Measurements from ENCODE around the gene ZAP70. TPM values are rescaled to one million over a fixed set of nuclear protein-coding genes. Genes with fewer than 3 reads are reported as not detected.

The ZAP70 gene
- total RNA-seq, 1 donor from 2014 or later: 1.4 TPM

DNA sequence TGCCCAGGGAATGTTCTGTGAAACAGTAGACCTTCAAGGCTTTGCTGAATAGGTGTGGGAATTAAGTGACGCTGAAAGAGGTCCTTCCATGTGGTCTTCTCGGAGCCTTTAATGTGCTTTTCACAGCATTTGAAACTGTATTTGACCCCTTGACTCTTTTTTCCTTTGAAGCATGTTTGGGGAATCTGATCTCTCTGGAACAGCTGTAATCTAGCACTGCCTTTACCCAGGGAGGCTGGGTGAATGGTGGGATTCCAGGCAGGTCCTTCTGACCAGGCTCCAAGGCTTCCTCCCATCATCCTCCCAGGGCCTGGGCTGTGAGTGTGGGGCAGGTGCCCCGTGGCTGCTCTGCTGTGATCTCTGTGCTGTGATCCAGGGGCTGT is 4.2 kb downstream of the ZAP70 start:
- DNase-seq: no peak

DNA sequence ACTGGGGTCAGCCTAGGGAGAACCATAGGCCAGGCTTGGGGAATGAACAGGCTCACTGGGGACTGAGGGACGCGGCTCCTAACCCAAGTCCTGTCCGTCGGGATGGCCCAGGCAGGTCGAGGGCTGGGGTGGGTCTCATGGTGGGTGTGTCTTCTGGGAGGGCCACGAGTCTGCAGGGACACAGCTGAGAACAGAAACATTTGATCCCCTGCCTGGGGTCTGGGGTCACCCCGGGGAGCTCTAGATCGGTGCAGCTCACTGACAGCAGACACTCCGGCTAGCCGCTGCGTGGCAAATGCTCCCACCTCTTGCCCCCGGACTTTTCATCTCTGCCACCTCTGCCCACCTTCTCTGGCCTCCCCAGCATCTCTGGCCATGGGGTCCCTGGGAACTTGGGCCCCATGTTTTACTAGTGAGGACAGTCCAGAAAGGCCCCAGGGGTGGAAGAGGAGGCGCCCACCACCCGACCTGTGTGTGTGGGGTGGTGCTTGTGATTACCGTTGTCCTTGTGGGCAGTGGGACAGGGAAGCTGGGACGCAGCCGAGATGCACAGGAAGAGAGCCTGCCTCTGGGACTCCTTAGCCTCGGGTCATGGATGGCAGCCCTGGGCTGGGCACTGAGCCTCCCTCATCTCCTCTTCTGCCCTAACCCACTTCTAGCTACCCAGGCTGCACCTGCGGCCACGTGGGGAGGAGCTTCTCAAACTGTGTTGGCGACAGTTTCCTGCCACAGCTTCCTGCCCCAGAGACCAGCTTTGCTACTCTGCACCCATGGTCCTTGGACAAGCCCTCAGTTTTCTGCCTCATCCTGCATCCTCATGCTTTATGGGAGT is 4.9 kb downstream of the ZAP70 start:
- no peak for DNase-seq

DNA sequence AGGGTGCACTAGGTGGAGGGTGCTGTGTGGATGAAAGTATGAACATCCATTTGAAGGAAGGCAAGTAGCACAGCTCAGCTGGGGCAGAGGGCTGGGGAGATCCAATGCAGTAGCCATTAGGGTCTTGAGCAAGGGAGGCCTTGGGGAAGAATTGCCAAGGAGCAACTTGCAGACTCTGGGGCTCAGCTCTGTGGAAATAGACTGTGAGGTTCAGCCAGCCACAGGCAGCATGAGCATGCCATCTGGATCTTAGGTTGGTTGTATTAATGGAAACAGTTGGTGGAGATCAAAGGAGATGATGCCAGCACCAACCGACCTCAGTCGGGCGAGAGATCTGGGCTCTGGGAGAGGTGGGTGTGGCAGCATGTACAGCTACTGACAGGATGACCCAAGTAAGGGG is 5.6 kb downstream of the ZAP70 start:
- no peak for DNase-seq

DNA sequence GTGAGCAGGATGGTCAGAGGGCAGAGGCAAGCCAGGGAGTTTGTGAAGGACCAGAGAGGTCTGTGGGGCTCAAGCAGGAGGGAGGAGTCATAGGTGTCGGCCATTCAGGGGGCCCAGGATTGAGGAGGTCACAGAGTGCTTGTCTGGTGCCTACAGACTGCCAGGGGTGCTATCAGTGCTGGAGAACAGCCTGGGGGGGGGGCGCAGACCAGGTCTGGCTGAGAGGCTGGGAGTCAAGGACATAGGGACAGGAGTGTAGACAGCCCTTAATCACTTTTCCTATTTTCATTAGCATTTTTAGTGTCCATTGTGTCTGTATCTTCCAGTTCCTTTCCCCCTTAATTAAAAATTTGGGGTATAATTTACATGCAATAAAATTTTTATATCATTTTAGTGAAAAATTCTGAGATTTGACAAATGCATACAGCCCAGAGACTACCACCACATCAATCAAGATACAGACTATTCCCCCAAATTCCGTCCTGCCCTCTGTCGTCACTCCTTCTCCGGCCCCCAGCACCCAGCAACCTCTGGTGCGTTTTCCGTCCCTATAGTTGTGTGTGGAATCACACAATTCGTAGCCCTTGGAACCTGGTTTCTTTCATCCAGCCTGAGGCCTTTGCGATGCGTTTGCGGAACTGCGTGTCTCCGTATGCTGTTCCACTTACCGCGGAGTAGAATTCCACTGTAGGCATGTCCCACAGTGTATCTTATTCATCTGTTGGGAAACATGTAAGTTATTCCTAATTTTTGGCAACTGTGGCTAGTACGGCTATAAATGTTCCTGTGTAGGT is 6.2 kb downstream of the ZAP70 start:
- DNase-seq: no peak

DNA sequence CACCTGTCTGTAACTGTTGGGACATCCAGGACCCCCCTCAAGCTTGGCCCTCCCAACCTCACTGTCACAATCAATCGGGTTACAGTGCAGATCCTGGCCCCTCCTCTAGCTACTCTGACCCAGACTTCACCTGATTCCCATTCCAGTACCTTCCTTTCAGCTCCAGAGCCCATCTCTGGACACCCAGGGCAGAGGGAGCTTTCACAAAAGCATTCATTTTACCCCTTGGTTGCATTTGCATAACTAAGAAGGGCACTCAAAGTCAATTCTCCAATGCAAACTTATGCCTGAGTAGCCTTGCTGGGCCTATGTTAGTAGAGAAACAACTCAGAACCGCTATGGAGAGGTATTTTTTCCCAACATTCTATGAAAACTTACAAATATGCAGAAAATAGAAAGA is 7.4 kb downstream of the ZAP70 start:
- DNase-seq: no peak

DNA sequence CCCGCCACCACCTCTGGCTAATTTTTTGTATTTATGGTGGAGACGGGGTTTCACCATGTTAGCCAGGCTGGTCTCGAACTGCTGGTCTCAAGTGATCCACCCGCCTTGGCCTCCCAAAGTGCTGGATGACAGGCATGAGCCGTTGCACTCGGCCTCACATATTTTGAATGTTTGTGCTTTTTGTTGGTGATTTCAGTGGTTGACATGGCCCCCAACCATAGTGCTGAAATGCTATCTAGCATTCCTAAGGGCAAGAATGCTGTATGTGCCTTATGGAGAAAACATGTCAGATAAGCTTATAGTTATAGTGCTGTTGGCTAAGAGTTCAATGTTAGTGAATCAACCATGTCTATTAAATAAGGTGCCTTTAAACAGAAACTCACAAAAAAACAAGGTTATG is 8.9 kb downstream of the ZAP70 start:
- no peak for DNase-seq

DNA sequence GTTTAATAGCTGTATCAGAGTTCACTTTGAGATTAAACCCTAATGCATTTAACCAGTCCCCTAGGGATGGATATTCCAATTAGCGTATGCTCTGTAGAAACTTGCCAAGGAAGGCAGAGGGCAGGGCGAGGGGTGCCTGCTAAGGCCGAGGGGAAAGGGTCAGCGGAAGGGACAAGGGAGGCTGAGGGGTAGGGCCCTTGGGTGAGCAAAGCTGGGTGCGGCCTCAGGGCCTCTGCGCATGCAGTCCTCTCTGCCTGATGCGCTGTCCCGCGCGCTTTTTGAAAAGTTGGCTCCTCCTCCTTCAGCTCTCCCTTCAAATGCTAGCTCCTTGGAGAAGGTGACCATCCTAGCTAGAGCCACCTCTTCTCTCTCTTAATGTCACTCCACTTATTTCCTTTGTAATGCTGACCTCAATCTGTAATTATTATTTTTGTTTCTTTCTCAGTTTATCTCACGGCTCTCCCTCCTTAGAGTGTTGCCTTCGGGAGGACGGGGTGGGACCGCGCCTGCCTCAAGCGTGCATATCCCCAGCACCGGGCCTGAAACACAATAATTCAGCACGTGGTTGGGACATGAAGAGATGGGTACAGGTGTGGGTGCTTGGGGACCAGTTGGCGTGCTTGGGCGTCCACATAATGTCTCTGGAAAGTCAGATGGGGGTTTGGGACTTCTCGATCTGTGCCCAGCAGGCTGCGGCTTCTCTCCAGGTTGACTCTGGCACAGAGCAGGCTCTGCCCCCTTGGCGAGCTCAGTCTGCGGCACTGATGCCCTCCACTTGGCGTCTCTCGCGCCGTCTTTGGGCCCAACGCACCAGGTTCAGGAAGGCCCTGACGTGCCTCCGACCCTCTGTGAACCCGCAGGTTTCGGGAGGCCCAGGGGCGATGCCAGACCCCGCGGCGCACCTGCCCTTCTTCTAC is 10.0 kb downstream of the ZAP70 start:
- no peak for DNase-seq

DNA sequence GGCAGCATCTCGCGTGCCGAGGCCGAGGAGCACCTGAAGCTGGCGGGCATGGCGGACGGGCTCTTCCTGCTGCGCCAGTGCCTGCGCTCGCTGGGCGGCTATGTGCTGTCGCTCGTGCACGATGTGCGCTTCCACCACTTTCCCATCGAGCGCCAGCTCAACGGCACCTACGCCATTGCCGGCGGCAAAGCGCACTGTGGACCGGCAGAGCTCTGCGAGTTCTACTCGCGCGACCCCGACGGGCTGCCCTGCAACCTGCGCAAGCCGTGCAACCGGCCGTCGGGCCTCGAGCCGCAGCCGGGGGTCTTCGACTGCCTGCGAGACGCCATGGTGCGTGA is 10.7 kb downstream of the ZAP70 start:
- no peak for DNase-seq

DNA sequence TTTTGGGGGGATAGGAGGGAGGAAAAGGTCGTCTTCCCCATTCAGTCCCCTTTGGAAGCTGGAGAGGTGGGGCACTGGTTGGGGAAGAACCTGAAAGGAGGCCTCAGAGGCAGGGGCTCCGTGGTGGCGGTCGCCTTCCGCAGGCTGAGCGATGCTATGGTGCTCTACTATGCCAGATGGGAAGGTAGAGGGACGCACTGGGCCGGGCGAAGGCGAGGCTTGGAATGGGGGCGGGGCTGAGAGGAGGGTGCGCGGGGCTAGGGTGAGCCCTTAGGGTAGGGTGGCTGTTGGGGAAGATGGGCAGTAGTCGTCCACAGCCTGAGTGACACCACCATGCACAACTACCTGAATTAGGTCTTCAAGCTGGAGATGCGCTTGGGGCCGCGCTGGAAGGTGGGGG is 11.1 kb downstream of the ZAP70 start:
- no peak for DNase-seq

DNA sequence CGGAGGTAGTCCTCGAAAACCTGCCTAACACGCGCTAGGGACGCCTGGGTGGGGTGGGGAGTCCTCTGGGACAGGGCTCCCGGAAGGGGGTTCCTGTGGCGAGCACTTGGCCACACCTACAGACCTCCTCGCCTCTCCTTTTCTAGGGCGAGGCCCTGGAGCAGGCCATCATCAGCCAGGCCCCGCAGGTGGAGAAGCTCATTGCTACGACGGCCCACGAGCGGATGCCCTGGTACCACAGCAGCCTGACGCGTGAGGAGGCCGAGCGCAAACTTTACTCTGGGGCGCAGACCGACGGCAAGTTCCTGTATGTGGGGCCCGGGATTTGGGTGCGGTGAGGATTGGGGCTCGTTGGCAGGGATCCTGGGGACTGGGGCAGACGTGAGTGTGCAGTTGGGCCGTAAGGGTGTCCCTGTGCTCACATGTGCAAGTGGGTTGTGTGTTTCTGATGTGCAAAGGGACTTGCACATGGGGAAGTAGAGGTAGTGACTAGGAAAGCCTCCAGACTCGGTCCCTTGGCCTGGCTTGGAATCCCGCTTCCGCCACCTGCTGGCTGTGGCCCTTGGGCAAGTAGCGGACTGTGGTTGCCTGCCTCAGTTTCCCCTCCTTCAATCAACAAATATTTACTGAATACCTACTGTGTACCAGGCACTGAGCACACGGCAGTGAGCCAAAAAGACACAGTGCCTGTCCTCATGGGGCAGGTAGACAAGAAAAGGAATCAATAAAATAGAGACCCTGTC is 11.7 kb downstream of the ZAP70 start:
- DNase-seq: no peak

DNA sequence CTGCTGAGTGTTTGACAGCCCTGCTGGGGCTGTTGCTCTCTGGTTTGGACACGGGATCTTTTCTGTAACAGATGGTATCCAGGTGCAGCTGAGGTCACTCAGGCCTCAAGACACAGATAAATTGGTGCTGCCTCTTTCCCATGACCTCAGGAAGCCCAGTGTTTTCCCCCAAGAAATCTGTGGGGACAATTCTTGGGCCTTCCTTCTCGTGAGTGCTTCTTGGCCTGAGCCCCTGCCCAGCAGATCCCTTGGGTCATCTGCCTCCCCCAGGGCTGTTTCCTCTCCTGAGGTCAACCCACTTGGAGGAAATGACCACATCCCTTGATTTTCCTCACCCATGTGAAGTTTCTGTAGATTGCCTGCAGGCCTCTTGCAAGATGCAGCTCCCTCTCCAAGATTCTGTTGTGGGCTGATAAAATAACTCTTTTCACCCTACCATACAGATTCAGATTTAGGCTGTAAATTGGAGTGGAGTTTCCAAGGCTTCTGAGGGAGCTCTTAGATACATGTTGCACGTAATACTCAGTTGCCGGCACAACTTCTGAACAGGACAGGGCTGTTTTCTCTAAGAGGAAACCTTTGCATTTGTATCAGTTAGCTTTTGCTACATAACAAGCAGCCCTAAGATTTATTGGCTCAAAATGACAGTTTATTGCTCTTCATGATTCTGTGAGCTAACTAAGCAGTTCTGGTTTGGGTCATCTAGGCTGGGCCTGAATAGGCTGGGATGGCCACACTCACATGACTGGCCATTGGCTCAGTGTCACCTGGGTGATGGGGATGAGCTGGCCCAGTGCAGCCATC is 13.1 kb downstream of the ZAP70 start:
- DNase-seq: no peak

DNA sequence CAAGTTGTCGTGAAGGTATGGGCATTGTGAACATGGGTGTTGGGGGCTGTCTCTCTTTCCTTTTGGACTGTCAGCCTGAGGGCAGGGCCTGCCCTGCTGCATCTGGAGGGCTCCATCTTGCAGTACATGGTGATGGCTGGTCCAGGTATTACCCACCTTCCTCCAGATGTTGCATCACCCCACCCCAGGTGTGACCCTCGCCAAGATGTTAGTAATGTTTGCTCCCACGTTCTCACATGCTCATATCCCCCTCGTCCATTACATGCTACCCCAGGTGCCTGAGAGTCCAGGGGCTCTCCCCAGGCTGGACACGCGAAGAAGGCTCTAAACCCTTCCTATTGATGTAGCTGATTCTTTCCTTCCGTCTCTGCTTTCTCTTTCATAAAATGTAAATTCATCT is 13.9 kb downstream of the ZAP70 start:
- DNase-seq: no peak

DNA sequence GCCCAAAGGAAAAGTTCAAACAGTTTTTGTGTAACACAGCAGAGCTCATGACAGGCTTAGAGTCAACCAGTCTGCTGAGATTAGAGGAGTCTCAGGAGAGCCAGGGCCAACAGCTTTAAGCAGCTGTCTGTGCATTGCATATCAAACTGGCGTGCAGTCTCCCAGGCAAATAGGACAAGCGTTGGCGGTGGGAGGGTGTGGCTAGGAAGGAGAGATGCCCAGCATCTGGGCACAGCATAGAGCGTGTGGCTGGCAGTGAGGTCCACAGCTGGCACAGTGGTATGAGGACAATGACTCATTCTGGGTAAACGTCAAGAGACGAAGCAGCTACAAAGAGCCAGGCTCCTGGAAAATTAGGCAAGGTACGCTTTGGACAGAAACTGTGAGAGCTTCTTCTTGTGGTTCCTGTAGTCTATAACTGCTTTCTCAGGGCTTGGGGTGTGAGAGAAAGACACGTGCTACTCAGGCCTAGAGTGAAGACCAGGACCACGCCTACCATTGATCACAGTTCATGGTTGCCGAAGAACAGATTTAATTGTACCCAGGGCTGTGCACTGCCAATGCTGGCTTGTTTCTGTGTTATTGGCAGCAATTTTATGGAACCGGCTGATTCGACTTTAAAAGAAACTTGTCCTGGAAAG is 14.8 kb downstream of the ZAP70 start:
- DNase-seq: no peak

DNA sequence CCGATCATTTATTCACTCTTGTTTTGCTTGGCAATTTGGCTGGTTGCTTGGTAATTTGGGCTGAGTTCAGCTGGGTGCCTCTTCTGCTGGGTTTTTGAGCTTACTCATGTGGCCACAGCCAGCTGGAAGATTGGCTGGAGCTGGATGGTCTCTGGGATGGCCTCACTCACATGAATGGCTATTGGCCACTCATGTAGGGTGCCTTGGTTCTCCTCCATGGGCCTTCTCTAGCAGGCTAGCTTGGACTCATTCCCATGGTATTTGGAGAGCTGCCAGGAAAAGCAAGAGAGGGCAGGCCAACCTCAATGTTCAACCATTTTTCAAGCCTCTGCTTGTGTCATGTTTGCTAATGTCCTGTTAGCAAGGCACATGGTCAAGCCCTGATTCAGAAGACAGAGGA is 16.9 kb downstream of the ZAP70 start:
- no peak for DNase-seq

DNA sequence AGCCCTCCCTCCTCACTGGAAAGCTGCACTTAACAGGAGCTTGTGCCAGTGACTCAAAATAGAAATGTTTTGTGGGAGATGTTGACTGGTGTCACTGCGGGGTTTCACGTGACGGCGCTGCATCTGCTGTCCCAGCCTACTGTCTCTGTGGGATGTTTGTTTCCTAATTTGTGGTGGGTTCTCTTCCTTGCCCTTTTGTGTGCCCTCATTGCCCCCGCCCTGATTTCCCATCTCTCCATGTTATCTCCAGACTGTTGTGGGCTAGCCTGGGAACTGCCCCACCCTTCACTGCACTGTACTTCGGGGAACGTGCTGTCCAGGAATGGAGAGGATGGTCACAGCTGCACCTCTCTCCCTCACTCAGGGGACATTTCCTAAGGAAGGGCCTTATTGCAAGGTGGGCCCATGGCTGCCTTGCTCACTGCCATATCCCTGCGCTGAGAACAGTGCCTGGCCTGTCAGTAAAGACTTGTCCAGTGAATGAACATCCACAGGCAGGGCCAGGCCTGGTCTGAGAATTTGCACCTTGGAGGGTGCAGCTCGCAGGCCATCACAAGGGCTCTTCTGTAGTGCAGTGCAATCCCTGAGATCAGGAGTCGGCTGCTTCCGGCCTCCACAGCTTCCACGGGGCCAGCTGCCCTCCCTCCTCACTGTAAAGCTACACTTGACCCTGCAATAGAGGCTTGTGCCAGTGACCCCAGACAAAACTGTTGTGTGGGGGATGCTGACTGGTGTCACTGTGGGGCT is 18.1 kb downstream of the ZAP70 start:
- DNase-seq: no peak

DNA sequence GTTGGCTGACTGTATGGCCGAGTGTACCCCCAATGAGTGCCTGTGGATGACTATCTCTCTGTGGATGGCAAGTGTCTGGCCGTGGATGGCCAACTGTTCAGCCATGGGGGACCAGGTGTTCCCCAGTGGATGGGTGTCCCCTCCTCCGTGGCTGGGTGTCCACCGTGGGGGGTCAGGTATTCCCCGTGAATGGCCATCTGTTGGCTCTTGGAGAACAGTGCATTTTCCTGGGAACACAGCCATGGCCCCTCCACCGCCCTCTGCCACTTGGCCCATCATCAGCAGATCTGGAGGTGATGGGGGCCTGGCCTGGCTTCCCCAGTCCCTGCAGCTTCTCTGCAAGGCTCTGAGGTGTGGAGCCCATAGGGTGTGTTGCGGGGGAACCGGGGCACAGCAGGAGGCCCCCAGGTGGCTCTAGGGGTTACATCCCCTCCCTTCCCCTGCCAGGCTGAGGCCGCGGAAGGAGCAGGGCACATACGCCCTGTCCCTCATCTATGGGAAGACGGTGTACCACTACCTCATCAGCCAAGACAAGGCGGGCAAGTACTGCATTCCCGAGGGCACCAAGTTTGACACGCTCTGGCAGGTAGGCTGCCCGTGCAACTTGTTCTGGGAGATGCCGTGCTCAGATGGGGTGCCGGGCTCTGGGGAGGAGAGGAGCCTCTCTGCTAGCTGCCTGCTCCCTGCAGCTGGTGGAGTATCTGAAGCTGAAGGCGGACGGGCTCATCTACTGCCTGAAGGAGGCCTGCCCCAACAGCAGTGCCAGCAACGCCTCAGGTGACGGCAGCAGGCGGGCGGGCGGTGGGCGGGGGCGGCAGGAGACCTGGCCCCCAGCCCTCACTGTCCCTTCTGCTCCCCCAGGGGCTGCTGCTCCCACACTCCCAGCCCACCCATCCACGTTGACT is 19.3 kb downstream of the ZAP70 start:
- DNase-seq: no peak

DNA sequence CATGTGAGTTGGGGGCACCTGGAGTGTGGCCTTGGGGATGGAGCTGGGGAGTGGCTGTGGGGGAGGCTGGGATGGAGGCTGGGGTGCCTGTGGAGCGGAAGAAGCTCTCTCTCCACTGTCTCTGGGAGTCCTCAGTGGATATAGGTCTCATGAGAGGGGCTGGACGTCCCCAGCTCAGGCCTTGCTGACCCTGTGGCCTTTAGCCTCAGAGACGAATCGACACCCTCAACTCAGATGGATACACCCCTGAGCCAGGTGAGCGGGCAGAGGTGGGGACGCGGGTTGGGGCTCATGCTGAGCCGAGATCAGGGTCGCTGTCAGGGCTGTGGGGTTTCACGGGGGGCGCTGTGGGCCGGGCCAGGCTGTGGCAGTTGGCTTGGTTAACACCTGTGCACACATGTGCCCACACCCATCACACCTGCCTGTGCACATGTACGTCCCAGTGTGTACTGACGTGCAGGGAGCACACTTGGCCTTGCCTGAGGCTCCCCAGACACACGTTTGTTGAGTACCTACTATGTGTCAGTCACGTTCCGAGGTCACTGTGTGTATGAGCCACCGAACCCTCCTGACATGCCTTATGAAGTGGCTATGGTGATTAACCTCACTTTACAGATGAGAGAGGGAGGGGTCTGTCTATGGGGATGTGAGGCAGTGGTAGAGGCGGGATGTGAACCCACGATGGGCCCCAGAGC is 20.1 kb downstream of the ZAP70 start:
- DNase-seq: no peak

Measured in skin of body (tissue), 2 donors.